A673 (cell line): ENCODE measurements around the gene NCLN. TPM values are rescaled to one million over a fixed set of nuclear protein-coding genes. Genes with fewer than 3 reads are reported as not detected.

ENCODE experiments used
- BruUV-seq: library from RNA; stranded (reverse); fragments of 400-500 nt; replicated peaks from 2 replicates; lab custom pipeline; 2021; lab: Mats Ljungman, UMichigan
- CTCF ChIA-PET: fragments of 300-600 bp; sonication (Branson Sonifier 250); formaldehyde crosslinking; loops from one replicate; lab custom pipeline; 2022; ENCODE audit warnings: antibody characterized with exemption; lab: Charles Lee
- POLR2A ChIA-PET: fragments of 300-600 bp; sonication (Branson Sonifier 250); formaldehyde crosslinking; loops from one replicate; lab custom pipeline; 2022; ENCODE audit warnings: antibody characterized with exemption; ENCODE audit not compliant: low non-redundant PET; lab: Charles Lee
- DNase-seq: peaks from one replicate; pipeline ENCODE4 v3.0.0-alpha.2; 2015; ENCODE audit warnings: low spot score
- H3K27ac ChIP-seq: fragments of 200-600 bp; sonication (generic); 2 replicates; pipeline ENCODE4 v1.5.1; 2016; ENCODE audit warnings: mixed run types, low read depth, mild to moderate bottlenecking, mixed read lengths, antibody characterized with exemption, low read length; ENCODE audit not compliant: poor library complexity, severe bottlenecking
- H3K27me3 ChIP-seq: fragments of 200-600 bp; sonication (generic); replicated peaks from 2 replicates; pipeline ENCODE4 v1.6.1; 2017; ENCODE audit warnings: mixed run types, low read depth, mild to moderate bottlenecking, mixed read lengths, antibody characterized with exemption, low read length; ENCODE audit not compliant: insufficient read depth, poor library complexity
- H3K36me3 ChIP-seq: fragments of 200-600 bp; sonication (generic); 2 replicates; pipeline ENCODE4 v1.6.1; 2016; ENCODE audit warnings: mixed run types, mild to moderate bottlenecking, mixed read lengths, antibody characterized with exemption, low read length; ENCODE audit not compliant: insufficient read depth, poor library complexity, severe bottlenecking
- H3K4me1 ChIP-seq: fragments of 200-600 bp; sonication (generic); 2 replicates; pipeline ENCODE4 v1.6.1; 2017; ENCODE audit warnings: mixed run types, mild to moderate bottlenecking, mixed read lengths, antibody characterized with exemption, low read length; ENCODE audit not compliant: insufficient read depth, poor library complexity, severe bottlenecking
- H3K4me3 ChIP-seq: fragments of 200-600 bp; sonication (generic); 2 replicates; pipeline ENCODE4 v1.5.1; 2016; ENCODE audit warnings: low read depth, mixed run types, mild to moderate bottlenecking, mixed read lengths, low read length; ENCODE audit not compliant: poor library complexity, severe bottlenecking
- H3K9me3 ChIP-seq: fragments of 200-600 bp; sonication (generic); 2 replicates; pipeline ENCODE4 v1.6.1; 2016; ENCODE audit warnings: mixed run types, low read depth, mild to moderate bottlenecking, mixed read lengths, antibody characterized with exemption, low read length; ENCODE audit not compliant: poor library complexity, severe bottlenecking
- EZH2 ChIP-seq: fragments of 200-600 bp; sonication (generic); IDR thresholded peaks from 2 replicates; pipeline ENCODE4 v1.6.1; 2017; ENCODE audit warnings: borderline replicate concordance, low read depth, mild to moderate bottlenecking, mixed read lengths, antibody characterized with exemption, low read length; ENCODE audit not compliant: poor library complexity, severe bottlenecking
- intact Hi-C: fragments of 100-400 bp; cut with micrococcal nuclease; formaldehyde crosslinking; loops from one replicate; pipeline ENCODE4 v1.10.0; 2022; ENCODE audit not compliant: unreplicated experiment
- total RNA-seq: library from RNA; stranded (reverse); gene quantifications from 2 replicates; pipeline ENCODE4 v1.2.3, GENCODE V29; 2021
- TF ChIP-seq, protein P1 (sequence below): fragments of 300-800, 200-600 bp; sonication (generic); conservative IDR thresholded peaks from 2 replicates; pipeline ENCODE4 v1.5.1; 2017; ENCODE audit warnings: low read depth, mild to moderate bottlenecking, antibody characterized with exemption, low read length, moderate library complexity, mixed read lengths

The NCLN gene
- total RNA-seq, 1 experiment from 2014 or later: 122 TPM

GRCh38 chr19:3146677-3147100 is 39.0 kb upstream of the NCLN start:
- Histone ChIP-seq H3K36me3 (no peaks in the 10 kb centered on the region), H3K27me3 (no peaks in the 10 kb centered on the region), H3K4me3 (no peak overlapping the region), H3K27ac (no peak overlapping the region), H3K4me1 (no peaks in the 10 kb centered on the region), H3K9me3 (no peaks in the 10 kb centered on the region)
- no peak for TF ChIP-seq EZH2
- TF ChIP-seq, protein P1, sequence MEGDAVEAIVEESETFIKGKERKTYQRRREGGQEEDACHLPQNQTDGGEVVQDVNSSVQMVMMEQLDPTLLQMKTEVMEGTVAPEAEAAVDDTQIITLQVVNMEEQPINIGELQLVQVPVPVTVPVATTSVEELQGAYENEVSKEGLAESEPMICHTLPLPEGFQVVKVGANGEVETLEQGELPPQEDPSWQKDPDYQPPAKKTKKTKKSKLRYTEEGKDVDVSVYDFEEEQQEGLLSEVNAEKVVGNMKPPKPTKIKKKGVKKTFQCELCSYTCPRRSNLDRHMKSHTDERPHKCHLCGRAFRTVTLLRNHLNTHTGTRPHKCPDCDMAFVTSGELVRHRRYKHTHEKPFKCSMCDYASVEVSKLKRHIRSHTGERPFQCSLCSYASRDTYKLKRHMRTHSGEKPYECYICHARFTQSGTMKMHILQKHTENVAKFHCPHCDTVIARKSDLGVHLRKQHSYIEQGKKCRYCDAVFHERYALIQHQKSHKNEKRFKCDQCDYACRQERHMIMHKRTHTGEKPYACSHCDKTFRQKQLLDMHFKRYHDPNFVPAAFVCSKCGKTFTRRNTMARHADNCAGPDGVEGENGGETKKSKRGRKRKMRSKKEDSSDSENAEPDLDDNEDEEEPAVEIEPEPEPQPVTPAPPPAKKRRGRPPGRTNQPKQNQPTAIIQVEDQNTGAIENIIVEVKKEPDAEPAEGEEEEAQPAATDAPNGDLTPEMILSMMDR: peak; percentile 77
- intact Hi-C loops: no loop called here
- no TSS peak for BruUV-seq
- CTCF ChIA-PET: no interaction called here
- POLR2A ChIA-PET: interaction anchor here (0.7 kb wide), 1 partner anchor 188 kb away, joined by 5 read pairs; no protein-coding TSS in a partner anchor
- no peak for DNase-seq

GRCh38 chr19:3148503-3148902 is 37.2 kb upstream of the NCLN start:
- ChIA-PET POLR2A (no interaction called here), CTCF (no interaction called here)
- TF ChIP-seq, protein P1: no peak
- no peak for TF ChIP-seq EZH2
- DNase-seq: no peak
- Histone ChIP-seq H3K9me3 (no peaks in the 10 kb centered on the region), H3K4me3 (no peak overlapping the region), H3K4me1 (no peaks in the 10 kb centered on the region), H3K27ac (no peak overlapping the region), H3K27me3 (no peaks in the 10 kb centered on the region), H3K36me3 (no peaks in the 10 kb centered on the region)
- intact Hi-C loops: no loop called here
- no TSS peak for BruUV-seq

DNA sequence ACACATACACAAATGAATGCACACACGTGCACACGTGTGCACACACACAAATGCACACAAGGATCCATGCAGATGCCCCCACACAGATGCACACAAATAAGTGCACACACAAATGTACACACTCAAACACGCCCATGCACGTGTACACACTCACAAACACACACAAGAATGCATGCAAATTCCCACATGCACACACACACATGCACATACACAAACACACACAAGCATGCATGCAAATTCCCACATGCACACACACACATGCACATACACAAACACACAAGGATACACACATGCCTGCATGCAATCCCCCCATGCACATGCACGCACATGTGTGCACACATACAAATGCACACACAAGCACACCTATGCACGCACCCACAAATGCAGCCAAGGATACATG is 36.6 kb upstream of the NCLN start:
- Histone ChIP-seq H3K9me3 (no peaks in the 10 kb centered on the region), H3K27ac (no peak overlapping the region), H3K27me3 (no peaks in the 10 kb centered on the region), H3K4me1 (no peaks in the 10 kb centered on the region), H3K36me3 (no peaks in the 10 kb centered on the region), H3K4me3 (no peak overlapping the region)
- intact Hi-C loops: no loop called here
- BruUV-seq: no TSS peak
- CTCF ChIA-PET: no interaction called here
- POLR2A ChIA-PET: no interaction called here
- no peak for DNase-seq
- TF ChIP-seq, protein P1: no peak
- TF ChIP-seq EZH2: no peak
